OCI-LY7 (cell line): ENCODE data around the gene HAPLN1. TPM values are rescaled to one million over a fixed set of nuclear protein-coding genes. Genes with fewer than 3 reads are reported as not detected.

Experiments used
- BruUV-seq: library from RNA; stranded (reverse); fragments of 400-500 nt; replicated peaks from 2 replicates; lab custom pipeline; 2021; lab: Mats Ljungman, UMichigan
- CTCF ChIA-PET: fragments of 300-600 bp; sonication (Branson Sonifier 250); formaldehyde crosslinking; loops from one replicate; lab custom pipeline; 2022; ENCODE audit warnings: antibody characterized with exemption; ENCODE audit not compliant: unreplicated experiment; lab: Charles Lee
- POLR2A ChIA-PET: fragments of 300-600 bp; sonication (Branson Sonifier 250); formaldehyde crosslinking; loops from one replicate; lab custom pipeline; 2022; ENCODE audit warnings: antibody characterized with exemption; lab: Charles Lee
- DNase-seq: peaks from one replicate; pipeline ENCODE4 v3.0.0-alpha.2; 2015; ENCODE audit warnings: low spot score
- H2AFZ ChIP-seq: fragments of 200-600 bp; sonication (generic), shearing (Covaris generic); 2 replicates; pipeline ENCODE4 v1.6.1; 2014; ENCODE audit warnings: mild to moderate bottlenecking, antibody characterized with exemption, low read length, moderate library complexity
- H3K27ac ChIP-seq: fragments of 200-600 bp; sonication (generic); 2 replicates; pipeline ENCODE4 v1.5.1; 2014; ENCODE audit warnings: mixed run types, low read depth, mild to moderate bottlenecking, moderate library complexity, low read length, inconsistent platforms; ENCODE audit not compliant: poor library complexity, severe bottlenecking
- H3K36me3 ChIP-seq: fragments of 200-600 bp; sonication (generic); 2 replicates; pipeline ENCODE4 v1.6.1; 2014; ENCODE audit warnings: mild to moderate bottlenecking, antibody characterized with exemption, low read length, moderate library complexity, mixed read lengths; ENCODE audit not compliant: insufficient read depth
- H3K4me1 ChIP-seq: fragments of 200-600 bp; sonication (generic); 2 replicates; pipeline ENCODE4 v1.5.1; 2014; ENCODE audit warnings: mild to moderate bottlenecking, low read length; ENCODE audit not compliant: insufficient read depth, poor library complexity, severe bottlenecking
- H3K4me2 ChIP-seq: fragments of 200-600 bp; sonication (generic); 2 replicates; pipeline ENCODE4 v1.6.1; 2014; ENCODE audit warnings: mild to moderate bottlenecking, low read length
- H3K4me3 ChIP-seq: fragments of 200-600 bp; sonication (generic); 2 replicates; pipeline ENCODE4 v1.5.1; 2014; ENCODE audit warnings: mild to moderate bottlenecking, low read depth, low read length; ENCODE audit not compliant: poor library complexity, severe bottlenecking
- H3K79me2 ChIP-seq: fragments of 200-600 bp; sonication (generic); 2 replicates; pipeline ENCODE4 v1.6.1; 2016; ENCODE audit warnings: low read depth, mild to moderate bottlenecking, low read length, moderate library complexity, mixed read lengths; ENCODE audit not compliant: insufficient read depth
- H3K9me2 ChIP-seq: fragments of 200-600 bp; sonication (generic); 2 replicates; pipeline ENCODE4 v1.6.1; 2016; ENCODE audit warnings: mild to moderate bottlenecking, low read length, mixed read lengths; ENCODE audit not compliant: insufficient read depth
- H3K9me3 ChIP-seq: fragments of 200-600 bp; sonication (generic); 2 replicates; pipeline ENCODE4 v1.6.1; 2014; ENCODE audit warnings: mild to moderate bottlenecking, mixed run types, low read length, mixed read lengths
- H4K20me1 ChIP-seq: fragments of 200-600 bp; sonication (generic); 2 replicates; pipeline ENCODE4 v1.6.1; 2014; ENCODE audit warnings: mild to moderate bottlenecking, antibody characterized with exemption, low read length, moderate library complexity, mixed read lengths; ENCODE audit not compliant: insufficient read depth
- EZH2phosphoT487 ChIP-seq: fragments of 200-600 bp; sonication (generic); IDR thresholded peaks from 2 replicates; pipeline ENCODE4 v1.6.1; 2018; ENCODE audit warnings: low read depth, borderline replicate concordance, mild to moderate bottlenecking, mixed run types, antibody characterized with exemption, low read length, moderate library complexity, mixed read lengths
- intact Hi-C: fragments of 100-400 bp; cut with micrococcal nuclease; formaldehyde crosslinking; loops from one replicate; pipeline ENCODE4 v1.10.0; 2022; ENCODE audit not compliant: unreplicated experiment
- total RNA-seq, 2 experiments: library from RNA; depleted of rRNA in 1 of 2; stranded (reverse); fragments of >200 nt in 1 of 2; shearing (Covaris generic) in 1 of 2; gene quantifications; 2 replicates each; pipeline ENCODE4 v1.2.3, GENCODE V29; 2014 to 2022
- TF ChIP-seq, protein P1 (sequence below): fragments of 200-600 bp; sonication (generic); conservative IDR thresholded peaks from 2 replicates; pipeline ENCODE4 v1.5.1; 2014; ENCODE audit warnings: mild to moderate bottlenecking, antibody characterized with exemption, low read length, moderate library complexity, mixed read lengths

The HAPLN1 gene
- total RNA-seq, 2 experiments from 2014 or later = not detected

DNA sequence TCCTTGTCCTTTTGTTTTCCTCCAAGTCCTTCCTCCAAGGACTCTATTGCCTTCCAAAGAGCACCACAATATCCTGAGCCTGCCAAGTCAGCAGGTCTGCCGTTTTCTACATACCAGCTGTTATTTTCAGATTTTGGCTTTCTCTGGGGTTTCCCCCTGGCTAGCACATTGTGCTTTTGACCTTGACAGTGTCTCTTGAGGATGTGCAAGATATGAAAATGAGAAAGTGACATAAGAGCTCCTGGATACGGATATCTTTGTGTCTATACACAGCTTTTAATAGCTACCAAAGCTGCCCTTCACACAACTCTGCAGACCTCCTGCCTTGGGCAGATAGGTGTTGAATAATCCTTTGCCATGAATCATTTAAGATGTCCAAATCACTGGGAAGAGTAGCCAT is 67.0 kb downstream of the HAPLN1 start:
- intact Hi-C loops = no loop called here
- Histone ChIP-seq H3K9me2 (no peaks in the 10 kb centered on the region), H3K9me3 (no peaks in the 10 kb centered on the region), H3K79me2 (no peaks in the 10 kb centered on the region), H3K27ac (no peak overlapping the region), H3K4me1 (no peaks in the 10 kb centered on the region), H4K20me1 (no peaks in the 10 kb centered on the region), H3K4me2 (no peak overlapping the region), H3K36me3 (no peaks in the 10 kb centered on the region), H2AFZ (no peak overlapping the region), H3K4me3 (no peak overlapping the region)
- no peak for TF ChIP-seq EZH2phosphoT487
- TF ChIP-seq, protein P1, sequence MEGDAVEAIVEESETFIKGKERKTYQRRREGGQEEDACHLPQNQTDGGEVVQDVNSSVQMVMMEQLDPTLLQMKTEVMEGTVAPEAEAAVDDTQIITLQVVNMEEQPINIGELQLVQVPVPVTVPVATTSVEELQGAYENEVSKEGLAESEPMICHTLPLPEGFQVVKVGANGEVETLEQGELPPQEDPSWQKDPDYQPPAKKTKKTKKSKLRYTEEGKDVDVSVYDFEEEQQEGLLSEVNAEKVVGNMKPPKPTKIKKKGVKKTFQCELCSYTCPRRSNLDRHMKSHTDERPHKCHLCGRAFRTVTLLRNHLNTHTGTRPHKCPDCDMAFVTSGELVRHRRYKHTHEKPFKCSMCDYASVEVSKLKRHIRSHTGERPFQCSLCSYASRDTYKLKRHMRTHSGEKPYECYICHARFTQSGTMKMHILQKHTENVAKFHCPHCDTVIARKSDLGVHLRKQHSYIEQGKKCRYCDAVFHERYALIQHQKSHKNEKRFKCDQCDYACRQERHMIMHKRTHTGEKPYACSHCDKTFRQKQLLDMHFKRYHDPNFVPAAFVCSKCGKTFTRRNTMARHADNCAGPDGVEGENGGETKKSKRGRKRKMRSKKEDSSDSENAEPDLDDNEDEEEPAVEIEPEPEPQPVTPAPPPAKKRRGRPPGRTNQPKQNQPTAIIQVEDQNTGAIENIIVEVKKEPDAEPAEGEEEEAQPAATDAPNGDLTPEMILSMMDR = no peak
- ChIA-PET POLR2A (no interaction called here), CTCF (no interaction called here)
- no TSS peak for BruUV-seq
- DNase-seq = no peak

GRCh38 chr5:83645936-83646335 is 74.7 kb downstream of the HAPLN1 start:
- Histone ChIP-seq H3K79me2 (no peaks in the 10 kb centered on the region), H3K9me3 (no peaks in the 10 kb centered on the region), H3K4me2 (no peak overlapping the region), H3K4me1 (no peaks in the 10 kb centered on the region), H3K36me3 (no peaks in the 10 kb centered on the region), H2AFZ (no peak overlapping the region), H4K20me1 (no peaks in the 10 kb centered on the region), H3K27ac (no peak overlapping the region), H3K4me3 (no peak overlapping the region), H3K9me2 (no peaks in the 10 kb centered on the region)
- intact Hi-C loops = no loop called here
- DNase-seq = no peak
- TF ChIP-seq, protein P1 = no peak
- TF ChIP-seq EZH2phosphoT487 = no peak
- POLR2A ChIA-PET = interaction anchor here (0.9 kb wide), 1 partner anchor 25 kb away, joined by 3 read pairs; no protein-coding TSS in a partner anchor
- no TSS peak for BruUV-seq
- CTCF ChIA-PET = no interaction called here

DNA sequence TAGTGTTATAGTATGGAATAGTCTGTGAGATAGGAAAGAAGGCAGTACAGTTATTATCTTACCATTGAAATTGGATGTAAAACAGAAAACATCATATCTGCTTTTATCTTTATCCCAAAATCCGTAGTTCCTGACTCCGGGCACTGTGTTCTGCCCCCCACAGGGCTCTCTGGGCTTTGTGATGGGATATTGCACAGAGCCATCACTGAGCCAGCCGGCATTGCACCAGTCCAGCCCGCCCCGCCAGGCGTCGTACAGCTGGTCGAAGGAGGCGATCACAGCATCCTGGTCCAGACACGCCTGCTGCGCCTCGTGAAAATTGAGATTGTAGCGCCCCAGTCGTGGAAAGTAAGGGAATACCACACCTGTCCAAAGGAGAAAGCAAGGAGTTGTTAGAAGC is 76.4 kb downstream of the HAPLN1 start:
- intact Hi-C loops = no loop called here
- ChIA-PET CTCF (no interaction called here), POLR2A (interaction anchor here (0.6 kb wide), 1 partner anchor 379 kb away, joined by 4 read pairs; no protein-coding TSS in a partner anchor)
- TF ChIP-seq, protein P1 = no peak
- no peak for TF ChIP-seq EZH2phosphoT487
- H3K9me2 ChIP-seq = no peaks in the 10 kb centered on the region
- no peaks in the 10 kb centered on the region for H3K36me3 ChIP-seq
- H3K4me1 ChIP-seq = no peaks in the 10 kb centered on the region
- no peak overlapping the region for H2AFZ ChIP-seq
- no TSS peak for BruUV-seq
- H3K79me2 ChIP-seq = no peaks in the 10 kb centered on the region
- H3K4me2 ChIP-seq = no peak overlapping the region
- no peak for DNase-seq
- no peak overlapping the region for H3K27ac ChIP-seq
- no peaks in the 10 kb centered on the region for H3K9me3 ChIP-seq
- H3K4me3 ChIP-seq = no peak overlapping the region
- H4K20me1 ChIP-seq = no peaks in the 10 kb centered on the region
